Stomach (tissue), 4 donors: ENCODE measurements around the gene DENND4A.

Source experiments
- EP300 ChIP-seq: sonication (generic); formaldehyde crosslinking; IDR thresholded peaks from one replicate; pipeline ENCODE4 v1.6.1; 2017; ENCODE audit warnings: antibody characterized with exemption
- POLR2A ChIP-seq, 4 donors: fragments of 450-650 bp; IDR thresholded peaks; one replicate each; pipeline ENCODE4 v1.6.1; 2016; ENCODE audit warnings: antibody characterized with exemption in 4 of 4, control low read depth in 2 of 4, mild to moderate bottlenecking in 1 of 4, moderate library complexity in 1 of 4
- POLR2AphosphoS5 ChIP-seq, 3 donors: sonication (generic); formaldehyde crosslinking; IDR thresholded peaks; one replicate each; pipeline ENCODE4 v1.6.1; 2016; ENCODE audit warnings: antibody characterized with exemption in 3 of 3
- TF ChIP-seq, protein P1 (sequence below), 7 experiments: fragments of 450-650 bp in 4 of 7; fragments of 200-600 bp in 3 of 7; sonication (generic) in 3 of 7; IDR thresholded peaks; one replicate each; pipeline ENCODE4 v1.5.1; 2016 to 2019; ENCODE audit warnings: antibody characterized with exemption in 7 of 7, control low read depth in 2 of 7, mild to moderate bottlenecking in 1 of 7

DNA sequence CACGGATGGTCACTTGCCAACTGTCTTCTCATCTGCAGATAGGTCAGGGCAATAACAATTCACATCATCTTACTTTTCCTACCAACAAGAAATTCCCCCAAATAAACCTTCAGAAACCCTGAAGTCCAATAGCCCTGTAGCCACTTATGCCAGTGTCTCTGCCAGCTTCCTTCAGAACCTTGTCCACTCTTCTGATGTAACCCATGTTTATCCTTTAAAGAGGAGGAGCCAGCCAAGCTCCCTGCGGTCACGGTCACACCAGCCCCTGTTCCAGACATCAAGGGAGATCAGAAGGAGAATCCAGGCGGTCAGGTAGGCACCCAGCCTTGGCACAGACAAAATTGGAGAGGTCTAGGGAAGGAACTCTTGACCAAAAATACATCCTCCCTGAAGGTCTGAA is 146.7 kb downstream of the DENND4A start:
- TF ChIP-seq, protein P1, sequence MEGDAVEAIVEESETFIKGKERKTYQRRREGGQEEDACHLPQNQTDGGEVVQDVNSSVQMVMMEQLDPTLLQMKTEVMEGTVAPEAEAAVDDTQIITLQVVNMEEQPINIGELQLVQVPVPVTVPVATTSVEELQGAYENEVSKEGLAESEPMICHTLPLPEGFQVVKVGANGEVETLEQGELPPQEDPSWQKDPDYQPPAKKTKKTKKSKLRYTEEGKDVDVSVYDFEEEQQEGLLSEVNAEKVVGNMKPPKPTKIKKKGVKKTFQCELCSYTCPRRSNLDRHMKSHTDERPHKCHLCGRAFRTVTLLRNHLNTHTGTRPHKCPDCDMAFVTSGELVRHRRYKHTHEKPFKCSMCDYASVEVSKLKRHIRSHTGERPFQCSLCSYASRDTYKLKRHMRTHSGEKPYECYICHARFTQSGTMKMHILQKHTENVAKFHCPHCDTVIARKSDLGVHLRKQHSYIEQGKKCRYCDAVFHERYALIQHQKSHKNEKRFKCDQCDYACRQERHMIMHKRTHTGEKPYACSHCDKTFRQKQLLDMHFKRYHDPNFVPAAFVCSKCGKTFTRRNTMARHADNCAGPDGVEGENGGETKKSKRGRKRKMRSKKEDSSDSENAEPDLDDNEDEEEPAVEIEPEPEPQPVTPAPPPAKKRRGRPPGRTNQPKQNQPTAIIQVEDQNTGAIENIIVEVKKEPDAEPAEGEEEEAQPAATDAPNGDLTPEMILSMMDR (IDR thresholded peaks at IDR 0.05), result no peak
- no peak for TF ChIP-seq POLR2AphosphoS5 (IDR thresholded peaks at IDR 0.05)
- TF ChIP-seq POLR2A (IDR thresholded peaks at IDR 0.05), result no peak
- TF ChIP-seq EP300, result no peak
